Activated CD4-positive, alpha-beta T cell treated with anti-CD3 and anti-CD28 coated beads, Interleukin-2, amount 10 ng/mL, durations not matched to agents 24 days and 14 days (primary cell): ENCODE results near the gene ST8SIA3. TPM values are rescaled to one million over a fixed set of nuclear protein-coding genes. Genes with fewer than 3 reads are reported as not detected.
"Not testable (repeated sequence)": the region's sequence is repeated elsewhere in the genome, so short reads cannot be mapped to it uniquely, and the experiment has no call there.

Experiments used
- DNase-seq: peaks from one replicate; pipeline ENCODE4 v3.0.0; 2022
- H3K27ac Mint-ChIP-seq: one replicate; pipeline ENCODE4 v1.8.0; 2022; ENCODE audit warnings: mild to moderate bottlenecking, mixed read lengths
- H3K27me3 Mint-ChIP-seq: one replicate; pipeline ENCODE4 v1.8.0; 2022; ENCODE audit warnings: mixed read lengths
- H3K36me3 Mint-ChIP-seq: one replicate; pipeline ENCODE4 v1.8.0; 2022; ENCODE audit warnings: low read depth, mild to moderate bottlenecking, mixed read lengths
- H3K4me1 Mint-ChIP-seq: one replicate; pipeline ENCODE4 v1.8.0; 2021; ENCODE audit warnings: mixed read lengths
- H3K4me3 Mint-ChIP-seq: one replicate; pipeline ENCODE4 v1.8.0; 2022; ENCODE audit warnings: mild to moderate bottlenecking, moderate library complexity, mixed read lengths
- H3K9me3 Mint-ChIP-seq: one replicate; pipeline ENCODE4 v1.8.0; 2021; ENCODE audit warnings: mixed read lengths
- intact Hi-C: fragments of 100-400 bp; cut with micrococcal nuclease; formaldehyde crosslinking; loops from one replicate; pipeline ENCODE4 v1.15.1; 2023
- total RNA-seq: library from RNA; stranded (reverse); gene quantifications from 2 replicates; pipeline ENCODE4 v1.2.3, GENCODE V29; 2022

Gene ST8SIA3
- total RNA-seq, 1 donor from 2014 or later: not detected

GRCh38 chr18:57394749-57395148, 42.4 kb downstream of the ST8SIA3 start:
- H3K9me3 Mint-ChIP-seq, DNase-seq, H3K27ac Mint-ChIP-seq, H3K27me3 Mint-ChIP-seq, H3K4me1 Mint-ChIP-seq, H3K36me3 Mint-ChIP-seq, intact Hi-C loops, H3K4me3 Mint-ChIP-seq: not testable (repeated sequence)

- H3K4me1 Mint-ChIP-seq, H3K4me3 Mint-ChIP-seq, H3K9me3 Mint-ChIP-seq, H3K27ac Mint-ChIP-seq, intact Hi-C loops, DNase-seq, H3K27me3 Mint-ChIP-seq, H3K36me3 Mint-ChIP-seq: not testable (repeated sequence)
These were observed 44.5 kb downstream of the ST8SIA3 start for GRCh38 chr18:57396831-57397230.

GRCh38 chr18:57397440-57398132, 45.2 kb downstream of the ST8SIA3 start:
- H3K4me3 Mint-ChIP-seq: no peak overlapping the region
- intact Hi-C loops: no loop called here
- H3K27me3 Mint-ChIP-seq: peaks cover 2% of the 10 kb centered on the region
- H3K4me1 Mint-ChIP-seq: no peaks in the 10 kb centered on the region
- no peak overlapping the region for H3K27ac Mint-ChIP-seq
- no peaks in the 10 kb centered on the region for H3K9me3 Mint-ChIP-seq
- no peaks in the 10 kb centered on the region for H3K36me3 Mint-ChIP-seq
- no peak for DNase-seq

GRCh38 chr18:57404345-57404744, 52.0 kb downstream of the ST8SIA3 start:
- H3K27me3 Mint-ChIP-seq: peaks cover 2% of the 10 kb centered on the region
- H3K27ac Mint-ChIP-seq: no peak overlapping the region
- no peak overlapping the region for H3K4me3 Mint-ChIP-seq
- no peaks in the 10 kb centered on the region for H3K4me1 Mint-ChIP-seq
- intact Hi-C loops: no loop called here
- H3K9me3 Mint-ChIP-seq: no peaks in the 10 kb centered on the region
- DNase-seq: no peak
- H3K36me3 Mint-ChIP-seq: no peaks in the 10 kb centered on the region

GRCh38 chr18:57409650-57410049, 57.3 kb downstream of the ST8SIA3 start:
- Mint-ChIP-seq H3K27ac (no peak overlapping the region), H3K4me3 (no peak overlapping the region), H3K27me3 (peaks cover 2% of the 10 kb centered on the region), H3K9me3 (no peaks in the 10 kb centered on the region), H3K4me1 (no peaks in the 10 kb centered on the region), H3K36me3 (no peaks in the 10 kb centered on the region)
- no peak for DNase-seq
- intact Hi-C loops: no loop called here

- Mint-ChIP-seq H3K36me3 (no peaks in the 10 kb centered on the region), H3K4me1 (no peaks in the 10 kb centered on the region), H3K27me3 (peaks cover 3% of the 10 kb centered on the region), H3K27ac (no peak overlapping the region), H3K4me3 (no peak overlapping the region), H3K9me3 (no peaks in the 10 kb centered on the region)
- intact Hi-C loops: no loop called here
- no peak for DNase-seq
These were observed 58.4 kb downstream of the ST8SIA3 start for GRCh38 chr18:57410749-57411148.

GRCh38 chr18:57416542-57416941, 64.2 kb downstream of the ST8SIA3 start:
- H3K27me3 Mint-ChIP-seq: peaks cover 4% of the 10 kb centered on the region

More at GRCh38 chr18:57416542-57416941, 64.2 kb downstream of the ST8SIA3 start:
- intact Hi-C loops: no loop called here
- Mint-ChIP-seq H3K4me3 (no peak overlapping the region), H3K36me3 (no peaks in the 10 kb centered on the region), H3K9me3 (no peaks in the 10 kb centered on the region), H3K27ac (no peak overlapping the region), H3K4me1 (no peaks in the 10 kb centered on the region)
- no peak for DNase-seq

Other genes starting within 250 kb of the ST8SIA3 start
- not detected in 2 replicates for gene BOD1L2, start 205.5 kb upstream of the ST8SIA3 start, total RNA-seq
- gene ONECUT2, start 82.8 kb downstream of the ST8SIA3 start, total RNA-seq: not detected in 2 replicates
- 22.4 and 25.1 TPM in 2 replicates for gene FECH, start 234.1 kb downstream of the ST8SIA3 start, total RNA-seq